Measurements from ENCODE around the gene POC1B.

POC1B gene

DNA sequence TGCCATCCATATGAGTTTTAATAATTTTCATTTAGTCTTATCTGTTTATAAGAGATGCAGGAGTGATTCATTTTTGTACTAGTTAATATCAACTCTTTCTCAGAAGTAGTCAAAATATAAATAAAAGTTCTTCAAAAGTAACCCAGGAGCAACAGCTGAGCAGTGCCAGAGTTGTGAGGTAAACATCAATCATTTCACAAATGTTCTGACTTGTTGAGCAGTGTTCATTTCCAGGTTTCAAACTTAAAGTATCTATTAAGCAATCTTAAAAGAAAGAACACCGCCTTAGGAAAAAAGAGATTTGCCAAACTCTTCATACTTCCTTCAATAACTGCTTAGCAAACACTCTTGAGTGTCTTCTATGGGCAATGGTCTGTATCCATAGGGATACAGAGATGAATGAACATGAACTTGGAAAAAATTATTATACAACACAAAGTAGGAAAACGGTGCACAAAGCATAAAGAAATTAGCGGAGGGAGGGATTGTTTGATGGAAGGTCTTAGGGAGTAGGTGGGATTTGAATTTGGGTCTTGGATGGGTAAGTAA is 41.9 kb upstream of the POC1B start:
- H3K4me3 ChIP-seq (ENCODE audit: control insufficient read depth, low read depth, low read length), result no peak overlapping the region
- TF ChIP-seq, protein P1, sequence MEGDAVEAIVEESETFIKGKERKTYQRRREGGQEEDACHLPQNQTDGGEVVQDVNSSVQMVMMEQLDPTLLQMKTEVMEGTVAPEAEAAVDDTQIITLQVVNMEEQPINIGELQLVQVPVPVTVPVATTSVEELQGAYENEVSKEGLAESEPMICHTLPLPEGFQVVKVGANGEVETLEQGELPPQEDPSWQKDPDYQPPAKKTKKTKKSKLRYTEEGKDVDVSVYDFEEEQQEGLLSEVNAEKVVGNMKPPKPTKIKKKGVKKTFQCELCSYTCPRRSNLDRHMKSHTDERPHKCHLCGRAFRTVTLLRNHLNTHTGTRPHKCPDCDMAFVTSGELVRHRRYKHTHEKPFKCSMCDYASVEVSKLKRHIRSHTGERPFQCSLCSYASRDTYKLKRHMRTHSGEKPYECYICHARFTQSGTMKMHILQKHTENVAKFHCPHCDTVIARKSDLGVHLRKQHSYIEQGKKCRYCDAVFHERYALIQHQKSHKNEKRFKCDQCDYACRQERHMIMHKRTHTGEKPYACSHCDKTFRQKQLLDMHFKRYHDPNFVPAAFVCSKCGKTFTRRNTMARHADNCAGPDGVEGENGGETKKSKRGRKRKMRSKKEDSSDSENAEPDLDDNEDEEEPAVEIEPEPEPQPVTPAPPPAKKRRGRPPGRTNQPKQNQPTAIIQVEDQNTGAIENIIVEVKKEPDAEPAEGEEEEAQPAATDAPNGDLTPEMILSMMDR (IDR thresholded peaks at IDR 0.05; ENCODE audit: control insufficient read depth, insufficient read depth, low read depth, low read length, missing control alignments), result no peak
- no peak for DNase-seq (ENCODE audit: low read depth)

DNA sequence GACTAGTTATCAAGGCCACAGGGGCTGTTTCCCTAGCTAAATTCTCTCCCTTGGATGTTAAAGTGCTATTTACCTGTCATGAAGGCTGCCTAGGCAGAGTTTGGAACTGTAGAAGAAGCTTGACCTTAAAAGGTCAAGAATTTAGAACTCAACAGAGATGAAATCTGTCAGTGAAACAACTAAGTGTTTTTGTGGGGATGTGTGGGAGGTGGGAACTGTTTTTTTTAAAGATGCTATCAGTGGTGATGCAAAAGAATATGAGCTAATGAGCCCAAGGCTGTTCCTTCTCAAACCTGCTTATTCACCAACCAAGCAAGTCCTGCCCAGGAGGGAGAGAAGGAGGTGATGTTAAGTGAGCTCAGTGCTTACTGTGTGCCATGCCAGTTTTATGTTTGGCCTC is 40.8 kb upstream of the POC1B start:
- TF ChIP-seq, protein P1 (IDR thresholded peaks at IDR 0.05; ENCODE audit: control insufficient read depth, insufficient read depth, low read depth, low read length, missing control alignments), result no peak

DNA sequence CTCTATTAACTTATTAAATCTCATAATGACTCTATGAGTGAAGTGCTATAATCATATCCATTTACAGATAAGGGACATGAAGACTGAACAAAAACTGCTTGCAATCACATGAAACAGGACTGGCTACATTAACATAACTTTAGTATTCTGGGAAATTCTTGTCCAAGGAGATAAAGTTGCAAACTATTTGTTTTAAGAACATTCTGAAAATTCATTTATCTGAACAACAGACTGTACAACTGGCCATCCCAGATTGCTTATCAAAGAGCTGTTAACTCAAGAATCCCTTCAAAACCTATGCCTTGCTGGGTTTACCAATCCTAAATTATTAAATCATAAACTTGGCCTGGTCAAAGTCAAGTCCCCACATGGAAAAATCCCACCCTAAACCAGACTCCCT is 39.2 kb upstream of the POC1B start:
- TF ChIP-seq, protein P1 (IDR thresholded peaks at IDR 0.05; ENCODE audit: control insufficient read depth, insufficient read depth, low read depth, low read length, missing control alignments), result no peak
- DNase-seq (ENCODE audit: low read depth), result no peak
- no peak overlapping the region for H3K4me3 ChIP-seq (ENCODE audit: control insufficient read depth, low read depth, low read length)

More for the DNA sequence above, 40.8 kb upstream of the POC1B start:
- no peak for DNase-seq (ENCODE audit: low read depth)
- no peak overlapping the region for H3K4me3 ChIP-seq (ENCODE audit: control insufficient read depth, low read depth, low read length)

DNA sequence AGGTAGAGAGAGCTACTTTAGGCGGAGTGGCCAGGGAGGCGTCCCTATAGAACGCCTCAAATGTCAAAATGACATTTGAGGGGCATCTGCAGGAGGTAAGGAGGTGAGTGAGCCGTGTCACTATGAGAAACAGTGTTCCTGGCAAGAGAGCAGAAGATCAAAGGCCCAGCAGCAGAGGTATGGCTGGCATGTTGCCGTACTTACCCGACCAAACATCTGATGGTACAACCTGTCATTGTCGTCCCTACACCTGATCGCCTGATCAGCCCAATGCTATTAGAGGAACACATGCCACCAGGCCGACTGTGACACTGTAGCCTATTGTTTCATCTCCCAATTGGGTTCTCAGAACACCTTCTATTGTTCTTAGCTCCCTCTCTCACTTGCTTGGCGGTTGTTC is 33.9 kb upstream of the POC1B start:
- no peak for DNase-seq (ENCODE audit: low read depth)
- H3K4me3 ChIP-seq (ENCODE audit: control insufficient read depth, low read depth, low read length), result no peak overlapping the region
- TF ChIP-seq, protein P1 (IDR thresholded peaks at IDR 0.05; ENCODE audit: control insufficient read depth, insufficient read depth, low read depth, low read length, missing control alignments), result no peak

DNA sequence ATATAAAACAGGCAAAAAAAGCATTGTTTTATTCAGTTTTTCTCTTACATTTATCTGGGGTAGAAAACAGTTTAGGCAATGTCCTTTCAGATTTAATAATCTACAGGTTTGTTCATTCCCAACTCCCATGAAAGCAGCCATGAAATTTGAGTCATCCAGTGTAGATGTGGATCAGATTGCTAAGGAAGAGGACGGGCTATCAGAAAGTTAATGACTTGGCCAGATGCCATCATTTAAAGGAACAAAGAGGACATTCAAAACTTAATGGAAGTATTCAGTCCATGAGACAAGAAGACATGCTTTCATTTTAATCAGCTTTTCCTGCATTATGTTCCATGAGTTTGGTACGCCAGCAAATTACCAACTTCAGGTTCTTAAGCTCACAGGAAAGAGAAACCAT is 31.1 kb upstream of the POC1B start:
- H3K4me3 ChIP-seq (ENCODE audit: control insufficient read depth, low read depth, low read length), result no peak overlapping the region
- TF ChIP-seq, protein P1 (IDR thresholded peaks at IDR 0.05; ENCODE audit: control insufficient read depth, insufficient read depth, low read depth, low read length, missing control alignments), result no peak
- DNase-seq (ENCODE audit: low read depth), result no peak

DNA sequence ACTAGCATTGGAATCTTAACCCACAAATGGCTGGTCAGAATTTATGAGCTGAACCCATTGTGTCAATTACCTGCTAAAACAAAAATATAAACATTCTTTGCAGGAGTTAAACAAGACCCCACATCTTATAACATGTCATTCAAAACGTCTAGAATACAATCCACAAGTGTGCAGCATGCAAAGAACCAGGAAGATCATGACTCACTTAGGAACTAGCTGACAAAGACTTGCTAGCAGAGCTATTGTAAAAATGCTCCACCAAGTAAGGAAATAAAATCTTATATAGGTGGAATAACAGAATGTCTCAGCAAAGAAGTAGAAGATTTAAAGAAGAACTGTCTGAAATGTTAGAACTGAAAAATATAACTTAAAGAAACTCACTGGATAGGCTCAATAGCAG is 26.5 kb upstream of the POC1B start:
- no peak overlapping the region for H3K4me3 ChIP-seq (ENCODE audit: control insufficient read depth, low read depth, low read length)
- no peak for DNase-seq (ENCODE audit: low read depth)
- TF ChIP-seq, protein P1 (IDR thresholded peaks at IDR 0.05; ENCODE audit: control insufficient read depth, insufficient read depth, low read depth, low read length, missing control alignments), result no peak

DNA sequence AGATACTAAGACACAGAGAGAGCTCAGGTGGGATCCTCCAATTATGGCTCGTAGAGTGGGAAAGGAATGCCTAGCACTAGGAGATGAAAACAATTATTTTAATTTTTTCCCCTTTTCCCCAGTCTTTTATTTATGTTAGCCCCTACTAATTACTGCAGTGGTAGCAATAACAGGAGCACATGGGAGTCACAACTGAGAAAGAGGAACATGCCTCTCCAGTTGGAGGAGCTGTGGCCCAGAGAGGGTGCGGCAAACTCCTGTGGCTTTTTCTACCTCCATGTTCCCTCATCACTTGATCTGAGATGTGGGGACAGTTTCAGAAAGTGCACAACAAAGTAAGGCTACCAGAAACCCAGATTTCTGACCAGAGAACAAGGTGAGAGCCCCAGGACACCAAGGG is 25.9 kb upstream of the POC1B start:
- no peak for DNase-seq (ENCODE audit: low read depth)
- H3K4me3 ChIP-seq (ENCODE audit: control insufficient read depth, low read depth, low read length), result no peak overlapping the region
- TF ChIP-seq, protein P1 (IDR thresholded peaks at IDR 0.05; ENCODE audit: control insufficient read depth, insufficient read depth, low read depth, low read length, missing control alignments), result no peak

All from AG09309 (cell line).